SU-DHL-6 (cell line): ENCODE measurements around the gene KLHL17.

Experiments used
- H2AFZ ChIP-seq: fragments of 200-600 bp; sonication (generic); 2 replicates; pipeline ENCODE4 v1.6.1; 2014; ENCODE audit warnings: low read depth, mild to moderate bottlenecking, moderate library complexity, mixed read lengths, antibody characterized with exemption, low read length; ENCODE audit not compliant: severe bottlenecking
- H3F3A ChIP-seq: fragments of 200-600 bp; shearing (Covaris generic); 2 replicates; pipeline ENCODE4 v1.6.0; 2016; ENCODE audit warnings: antibody characterized with exemption, mild to moderate bottlenecking; ENCODE audit not compliant: insufficient read depth
- H3K27ac ChIP-seq: fragments of 200-600 bp; sonication (generic); 2 replicates; pipeline ENCODE4 v1.5.1; 2016; ENCODE audit warnings: low read depth, mild to moderate bottlenecking, low read length, moderate library complexity, mixed read lengths
- H3K27me3 ChIP-seq: fragments of 200-600 bp; sonication (generic), shearing (Covaris generic); 2 replicates; pipeline ENCODE4 v1.6.0; 2014; ENCODE audit warnings: mild to moderate bottlenecking, low read length
- H3K36me3 ChIP-seq: fragments of 200-600 bp; sonication (generic); 2 replicates; pipeline ENCODE4 v1.6.1; 2014; ENCODE audit warnings: mild to moderate bottlenecking, low read length, mixed read lengths
- H3K4me2 ChIP-seq: fragments of 300-600, 200-600 bp; shearing (Covaris generic), sonication (generic); 2 replicates; pipeline ENCODE4 v1.6.0; 2014; ENCODE audit warnings: low read length, low read depth, mild to moderate bottlenecking; ENCODE audit not compliant: poor library complexity, severe bottlenecking
- H3K4me3 ChIP-seq: fragments of 200-600 bp; sonication (generic); 2 replicates; pipeline ENCODE4 v1.5.1; 2014; ENCODE audit warnings: antibody characterized with exemption, low read length, mild to moderate bottlenecking, mixed read lengths; ENCODE audit not compliant: insufficient read depth, poor library complexity, severe bottlenecking
- H3K79me2 ChIP-seq: fragments of 200-600 bp; sonication (generic); 2 replicates; pipeline ENCODE4 v1.6.1; 2014; ENCODE audit warnings: mild to moderate bottlenecking, low read length, moderate library complexity; ENCODE audit not compliant: insufficient read depth
- H3K9ac ChIP-seq: fragments of 200-600 bp; sonication (generic); 2 replicates; pipeline ENCODE4 v1.7.0; 2014; ENCODE audit warnings: mild to moderate bottlenecking, low read length
- H3K9me2 ChIP-seq: fragments of 200-600 bp; sonication (generic); replicated peaks from 2 replicates; pipeline ENCODE4 v1.6.1; 2014; ENCODE audit warnings: low read length; ENCODE audit not compliant: insufficient read depth
- H3K9me3 ChIP-seq: fragments of 200-600 bp; sonication (generic); 2 replicates; pipeline ENCODE4 v1.6.1; 2014; ENCODE audit warnings: low read length, mixed read lengths; ENCODE audit not compliant: insufficient read depth
- H4K20me1 ChIP-seq: fragments of 200-600 bp; sonication (generic); 2 replicates; pipeline ENCODE4 v1.6.1; 2014; ENCODE audit warnings: low read depth, mild to moderate bottlenecking, antibody characterized with exemption, low read length, moderate library complexity, mixed read lengths
- CTCF ChIP-seq: fragments of 200-600 bp; sonication (generic); IDR thresholded peaks from one replicate; pipeline ENCODE4 v1.5.1; 2017; ENCODE audit warnings: antibody characterized with exemption, mild to moderate bottlenecking, low read length, moderate library complexity; ENCODE audit not compliant: insufficient read depth, poor library complexity, severe bottlenecking
- EZH2phosphoT487 ChIP-seq: fragments of 200-600 bp; sonication (generic), shearing (Covaris generic); conservative IDR thresholded peaks from 2 replicates; pipeline ENCODE4 v1.6.1; 2018; ENCODE audit warnings: mild to moderate bottlenecking, antibody characterized with exemption, low read length, moderate library complexity, mixed read lengths

Gene KLHL17

GRCh38 chr1:998745-998994 is 38.3 kb downstream of the KLHL17 start:
- no peak overlapping the region for H3K4me3 ChIP-seq

GRCh38 chr1:998995-999724 is 38.8 kb downstream of the KLHL17 start:
- Histone ChIP-seq H3K9me2 (no peaks in the 10 kb centered on the region), H2AFZ (no peak overlapping the region), H4K20me1 (no peaks in the 10 kb centered on the region), H3K4me2 (no peak overlapping the region), H3K36me3 (no peaks in the 10 kb centered on the region), H3K9ac (no peak overlapping the region), H3K9me3 (no peaks in the 10 kb centered on the region), H3F3A (no peaks in the 10 kb centered on the region), H3K79me2 (no peaks in the 10 kb centered on the region), H3K27ac (no peak overlapping the region), H3K4me3 (no peak overlapping the region), H3K27me3 (no peaks in the 10 kb centered on the region)
- no peak for TF ChIP-seq CTCF
- no peak for TF ChIP-seq EZH2phosphoT487

More at GRCh38 chr1:998745-998994, 38.3 kb downstream of the KLHL17 start:
- Histone ChIP-seq H3K79me2 (no peaks in the 10 kb centered on the region), H3K4me2 (no peak overlapping the region), H3F3A (no peaks in the 10 kb centered on the region), H3K9me2 (no peaks in the 10 kb centered on the region), H3K27ac (no peak overlapping the region), H2AFZ (no peak overlapping the region), H3K9ac (no peak overlapping the region), H3K27me3 (no peaks in the 10 kb centered on the region), H4K20me1 (no peaks in the 10 kb centered on the region), H3K36me3 (no peaks in the 10 kb centered on the region), H3K9me3 (no peaks in the 10 kb centered on the region)
- TF ChIP-seq EZH2phosphoT487 (no peak), CTCF (no peak)

GRCh38 chr1:999725-1000356 is 39.5 kb downstream of the KLHL17 start, which contains the start of gene HES4:
Gene HES4, minus strand, starts transcription at chr1:1000097. Its CDS starts 124 bp downstream, at chr1:999973.
- no peak within 1 kb of the TSS for H2AFZ ChIP-seq

More at GRCh38 chr1:999725-1000356, 39.5 kb downstream of the KLHL17 start, which contains the start of gene HES4:
- Histone ChIP-seq H3K9me3 (no peaks in the 10 kb centered on the region), H4K20me1 (no peaks in the 10 kb centered on the region), H3K79me2 (no peaks in the 10 kb centered on the region), H3K4me2 (no peak within 1 kb of the TSS), H3K9me2 (no peaks in the 10 kb centered on the region), H3K27me3 (no peaks in the 10 kb centered on the region), H3K36me3 (no peaks in the 10 kb centered on the region), H3K4me3 (no peak within 1 kb of the TSS), H3F3A (no peaks in the 10 kb centered on the region), H3K9ac (no peak within 1 kb of the TSS), H3K27ac (no peak within 1 kb of the TSS)
- TF ChIP-seq CTCF, result no peak
- TF ChIP-seq EZH2phosphoT487, result no peak
